ENCODE data around the gene PAFAH1B1.
"Not testable (repeated sequence)": the region's sequence is repeated elsewhere in the genome, so short reads cannot be mapped to it uniquely, and the experiment has no call there.

PAFAH1B1 gene

GRCh38 chr17:2679247-2679646, 85.8 kb downstream of the PAFAH1B1 start:
- not testable (repeated sequence) for H3K27ac ChIP-seq (ENCODE audit: low read depth, low read length); H3K9ac ChIP-seq (ENCODE audit: low read depth, low read length); H3K4me1 ChIP-seq (ENCODE audit: control insufficient read depth, insufficient read depth, low read length); H3K9me3 ChIP-seq (ENCODE audit: control insufficient read depth, insufficient read depth, low read length); H3K27me3 ChIP-seq (ENCODE audit: control insufficient read depth, insufficient read depth, low read length); H3K4me3 ChIP-seq (ENCODE audit: low read depth, low read length)
- H3K36me3 ChIP-seq (ENCODE audit: control insufficient read depth, insufficient read depth, low read length) = peaks cover 82% of the 10 kb centered on the region

DNA sequence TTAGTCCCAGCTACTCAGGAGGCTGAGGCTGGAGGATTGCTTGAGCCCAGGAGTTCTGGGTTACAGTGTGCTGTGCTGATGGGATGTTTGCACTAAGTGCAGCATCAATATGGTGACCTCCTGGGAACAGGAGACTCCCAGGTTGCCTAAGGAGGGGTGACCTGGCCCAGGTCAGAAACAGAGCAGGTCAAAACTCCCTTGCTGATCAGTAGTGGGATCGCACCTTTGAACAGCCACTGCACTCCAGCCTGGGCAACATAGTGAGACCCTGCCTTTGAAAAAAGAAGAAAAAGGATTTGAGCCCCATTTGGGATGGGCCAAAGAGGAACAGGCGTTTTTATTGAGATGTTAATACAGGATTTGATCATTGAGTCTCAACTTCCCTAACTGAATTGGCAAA, 87.5 kb downstream of the PAFAH1B1 start:
- no peaks in the 10 kb centered on the region for H3K27me3 ChIP-seq (ENCODE audit: control insufficient read depth, insufficient read depth, low read length)
- no peak overlapping the region for H3K27ac ChIP-seq (ENCODE audit: low read depth, low read length)
- no peaks in the 10 kb centered on the region for H3K4me1 ChIP-seq (ENCODE audit: control insufficient read depth, insufficient read depth, low read length)
- no peak overlapping the region for H3K4me3 ChIP-seq (ENCODE audit: low read depth, low read length)
- H3K9me3 ChIP-seq (ENCODE audit: control insufficient read depth, insufficient read depth, low read length) = no peaks in the 10 kb centered on the region
- no peak overlapping the region for H3K9ac ChIP-seq (ENCODE audit: low read depth, low read length)
- H3K36me3 ChIP-seq (ENCODE audit: control insufficient read depth, insufficient read depth, low read length) = peaks cover 71% of the 10 kb centered on the region

- Histone ChIP-seq H3K36me3 (ENCODE audit: control insufficient read depth, insufficient read depth, low read length) (peaks cover 64% of the 10 kb centered on the region), H3K4me1 (ENCODE audit: control insufficient read depth, insufficient read depth, low read length) (no peaks in the 10 kb centered on the region), H3K9me3 (ENCODE audit: control insufficient read depth, insufficient read depth, low read length) (no peaks in the 10 kb centered on the region), H3K9ac (ENCODE audit: low read depth, low read length) (no peak overlapping the region), H3K27me3 (ENCODE audit: control insufficient read depth, insufficient read depth, low read length) (no peaks in the 10 kb centered on the region), H3K27ac (ENCODE audit: low read depth, low read length) (no peak overlapping the region), H3K4me3 (ENCODE audit: low read depth, low read length) (no peak overlapping the region)
Measured at GRCh38 chr17:2681650-2682049, 88.2 kb downstream of the PAFAH1B1 start.

DNA sequence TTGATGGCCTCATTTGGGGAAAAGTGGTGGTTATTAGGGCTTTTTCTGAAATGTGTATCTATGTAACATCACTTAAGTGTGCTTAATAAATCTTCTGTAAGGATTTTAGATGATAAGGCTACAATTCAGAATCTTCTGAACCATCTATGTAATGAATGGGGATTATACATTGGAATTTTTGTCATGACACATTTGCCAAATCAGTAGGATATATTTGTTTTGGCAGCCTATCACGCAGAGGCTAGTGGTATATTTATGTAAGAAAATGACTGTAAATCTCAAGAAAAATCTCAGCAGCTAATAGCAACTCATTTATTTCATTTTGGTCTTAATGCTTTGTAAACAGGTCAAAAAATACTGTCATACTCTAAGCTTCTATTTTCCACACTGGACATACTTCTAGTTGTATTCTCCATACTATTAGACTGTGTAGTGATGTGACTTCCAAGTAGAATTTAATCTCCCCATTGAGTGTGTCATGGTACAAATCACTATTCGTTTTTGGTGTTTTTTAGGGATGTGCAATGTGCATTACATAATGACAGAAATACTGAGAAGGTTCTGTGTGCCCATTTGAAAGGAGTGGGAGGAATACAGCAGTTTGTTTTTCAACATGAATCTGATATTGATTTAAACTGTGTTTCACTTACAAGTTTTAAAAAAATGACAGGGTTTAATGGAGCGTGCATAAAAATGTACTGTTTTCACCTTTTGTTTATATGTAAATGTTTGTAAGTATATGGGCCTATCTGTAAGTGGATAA, 88.9 kb downstream of the PAFAH1B1 start:
- Histone ChIP-seq H3K36me3 (ENCODE audit: control insufficient read depth, insufficient read depth, low read length) (peaks cover 60% of the 10 kb centered on the region), H3K4me3 (ENCODE audit: low read depth, low read length) (no peak overlapping the region), H3K9me3 (ENCODE audit: control insufficient read depth, insufficient read depth, low read length) (no peaks in the 10 kb centered on the region), H3K4me1 (ENCODE audit: control insufficient read depth, insufficient read depth, low read length) (no peaks in the 10 kb centered on the region), H3K27me3 (ENCODE audit: control insufficient read depth, insufficient read depth, low read length) (no peaks in the 10 kb centered on the region), H3K9ac (ENCODE audit: low read depth, low read length) (no peak overlapping the region), H3K27ac (ENCODE audit: low read depth, low read length) (no peak overlapping the region)

DNA sequence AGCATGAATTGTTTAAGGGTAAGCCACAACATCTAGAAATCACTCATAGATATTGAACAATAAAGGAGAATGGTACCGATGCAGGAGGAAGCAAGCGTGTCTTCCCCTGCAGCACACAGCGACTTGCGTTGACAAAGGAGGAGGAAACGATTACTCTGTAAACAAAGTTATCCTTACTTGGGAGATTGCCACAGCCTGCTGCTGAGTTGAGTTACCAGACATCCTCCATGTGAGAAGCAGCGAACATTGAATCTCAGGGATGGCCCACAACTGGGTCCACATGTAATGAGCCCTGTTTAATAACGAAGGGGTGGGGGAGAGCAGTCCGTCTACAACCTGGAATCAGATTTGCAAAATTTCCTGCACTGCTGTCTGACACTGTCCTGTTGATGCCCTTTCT, 90.5 kb downstream of the PAFAH1B1 start:
- Histone ChIP-seq H3K9me3 (ENCODE audit: control insufficient read depth, insufficient read depth, low read length) (no peaks in the 10 kb centered on the region), H3K36me3 (ENCODE audit: control insufficient read depth, insufficient read depth, low read length) (peaks cover 54% of the 10 kb centered on the region), H3K27ac (ENCODE audit: low read depth, low read length) (no peak overlapping the region), H3K4me3 (ENCODE audit: low read depth, low read length) (no peak overlapping the region), H3K4me1 (ENCODE audit: control insufficient read depth, insufficient read depth, low read length) (no peaks in the 10 kb centered on the region), H3K9ac (ENCODE audit: low read depth, low read length) (no peak overlapping the region), H3K27me3 (ENCODE audit: control insufficient read depth, insufficient read depth, low read length) (no peaks in the 10 kb centered on the region)

DNA sequence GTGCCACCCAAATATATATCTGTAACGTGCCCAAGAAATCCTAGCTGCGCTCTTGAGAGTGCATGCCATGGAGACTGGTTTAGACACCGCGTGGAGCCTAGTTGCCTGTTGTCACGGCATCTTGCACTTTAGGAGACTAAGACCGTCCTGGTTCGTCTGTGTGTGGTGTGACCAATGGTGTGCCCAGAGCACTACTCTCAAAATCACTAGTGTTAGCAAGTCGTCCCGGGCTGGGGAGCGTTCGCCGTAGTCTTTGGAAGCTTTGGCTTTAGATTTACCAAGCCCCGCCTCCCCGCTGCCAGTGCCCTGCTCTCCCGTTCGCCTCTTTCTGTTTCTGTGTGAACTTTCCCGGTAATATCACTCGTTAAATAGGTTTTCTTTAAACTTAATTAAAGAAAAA, 91.1 kb downstream of the PAFAH1B1 start:
- no peak overlapping the region for H3K27ac ChIP-seq (ENCODE audit: low read depth, low read length)
- H3K9ac ChIP-seq (ENCODE audit: low read depth, low read length) = no peak overlapping the region
- peaks cover 3% of the 10 kb centered on the region; the same call in 1 of the 2 replicates for H3K4me1 ChIP-seq (ENCODE audit: control insufficient read depth, insufficient read depth, low read length)
- H3K9me3 ChIP-seq (ENCODE audit: control insufficient read depth, insufficient read depth, low read length) = no peaks in the 10 kb centered on the region
- peaks cover 48% of the 10 kb centered on the region for H3K36me3 ChIP-seq (ENCODE audit: control insufficient read depth, insufficient read depth, low read length)
- H3K27me3 ChIP-seq (ENCODE audit: control insufficient read depth, insufficient read depth, low read length) = no peaks in the 10 kb centered on the region
- no peak overlapping the region for H3K4me3 ChIP-seq (ENCODE audit: low read depth, low read length)

- no peak overlapping the region for H3K27ac ChIP-seq (ENCODE audit: low read depth, low read length)
- no peak overlapping the region for H3K9ac ChIP-seq (ENCODE audit: low read depth, low read length)
- peaks cover 43% of the 10 kb centered on the region for H3K36me3 ChIP-seq (ENCODE audit: control insufficient read depth, insufficient read depth, low read length)
- H3K27me3 ChIP-seq (ENCODE audit: control insufficient read depth, insufficient read depth, low read length) = no peaks in the 10 kb centered on the region
- H3K9me3 ChIP-seq (ENCODE audit: control insufficient read depth, insufficient read depth, low read length) = no peaks in the 10 kb centered on the region
- H3K4me1 ChIP-seq (ENCODE audit: control insufficient read depth, insufficient read depth, low read length) = peaks cover 4% of the 10 kb centered on the region; the same call in 1 of the 2 replicates
- H3K4me3 ChIP-seq (ENCODE audit: low read depth, low read length) = no peak overlapping the region
Measured at GRCh38 chr17:2685696-2686095, 92.2 kb downstream of the PAFAH1B1 start.

DNA sequence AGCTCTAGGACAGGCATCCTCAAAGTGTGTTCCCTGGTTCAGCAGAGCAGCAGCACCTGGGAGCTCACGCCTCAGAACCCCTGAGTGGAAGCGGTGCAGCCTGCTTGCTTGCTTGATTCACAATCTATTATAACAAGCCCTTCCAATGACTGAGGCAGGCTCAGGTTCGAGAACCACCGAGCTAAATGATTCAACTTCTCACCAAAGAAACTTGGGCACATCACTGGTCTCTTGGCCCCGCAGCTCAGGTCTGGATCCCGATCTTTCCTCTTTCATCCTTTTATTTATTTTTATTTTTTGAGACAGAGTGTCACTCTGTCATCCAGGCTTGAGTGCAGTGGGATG, 93.6 kb downstream of the PAFAH1B1 start:
- no peak overlapping the region for H3K9ac ChIP-seq (ENCODE audit: low read depth, low read length)
- no peaks in the 10 kb centered on the region for H3K27me3 ChIP-seq (ENCODE audit: control insufficient read depth, insufficient read depth, low read length)
- H3K9me3 ChIP-seq (ENCODE audit: control insufficient read depth, insufficient read depth, low read length) = no peaks in the 10 kb centered on the region
- no peak overlapping the region for H3K4me3 ChIP-seq (ENCODE audit: low read depth, low read length)
- H3K4me1 ChIP-seq (ENCODE audit: control insufficient read depth, insufficient read depth, low read length) = peaks cover 4% of the 10 kb centered on the region; the same call in 1 of the 2 replicates
- H3K36me3 ChIP-seq (ENCODE audit: control insufficient read depth, insufficient read depth, low read length) = peaks cover 37% of the 10 kb centered on the region
- H3K27ac ChIP-seq (ENCODE audit: low read depth, low read length) = no peak overlapping the region

- Histone ChIP-seq H3K27ac (ENCODE audit: low read depth, low read length) (peak overlapping the region; percentile 38), H3K9ac (ENCODE audit: low read depth, low read length) (no peak overlapping the region), H3K36me3 (ENCODE audit: control insufficient read depth, insufficient read depth, low read length) (peaks cover 32% of the 10 kb centered on the region), H3K9me3 (ENCODE audit: control insufficient read depth, insufficient read depth, low read length) (no peaks in the 10 kb centered on the region), H3K4me1 (ENCODE audit: control insufficient read depth, insufficient read depth, low read length) (peaks cover 4% of the 10 kb centered on the region; the same call in 1 of the 2 replicates), H3K4me3 (ENCODE audit: low read depth, low read length) (no peak overlapping the region), H3K27me3 (ENCODE audit: control insufficient read depth, insufficient read depth, low read length) (no peaks in the 10 kb centered on the region)
Measured at GRCh38 chr17:2688351-2689342, 95.2 kb downstream of the PAFAH1B1 start.

- Histone ChIP-seq H3K4me1 (ENCODE audit: control insufficient read depth, insufficient read depth, low read length) (peaks cover 4% of the 10 kb centered on the region; the same call in 1 of the 2 replicates), H3K4me3 (ENCODE audit: low read depth, low read length) (no peak overlapping the region), H3K27me3 (ENCODE audit: control insufficient read depth, insufficient read depth, low read length) (no peaks in the 10 kb centered on the region), H3K27ac (ENCODE audit: low read depth, low read length) (peak overlapping the region; percentile 42), H3K9me3 (ENCODE audit: control insufficient read depth, insufficient read depth, low read length) (no peaks in the 10 kb centered on the region), H3K9ac (ENCODE audit: low read depth, low read length) (no peak overlapping the region), H3K36me3 (ENCODE audit: control insufficient read depth, insufficient read depth, low read length) (peaks cover 31% of the 10 kb centered on the region)
Measured at GRCh38 chr17:2689411-2690164, 96.1 kb downstream of the PAFAH1B1 start.
